GM18526 (cell line): ENCODE data around the gene CBR3.

Source experiments
- POLR2A ChIP-seq: IDR thresholded peaks from 3 replicates; pipeline ENCODE4 v1.6.1; 2011; ENCODE audit not compliant: insufficient read length; ENCODE audit errors: extremely low read depth

The CBR3 gene

GRCh38 chr21:36134803-36135390 lies at the start of gene CBR3:
CBR3 (plus strand) TSS chr21:36135079; CDS start chr21:36135193, 114 bp downstream.
- no peak for TF ChIP-seq POLR2A

- no peak for TF ChIP-seq POLR2A
Observed at GRCh38 chr21:36087362-36088138, 47.3 kb upstream of the CBR3 start.

GRCh38 chr21:36089946-36090345 lies 44.9 kb upstream of the CBR3 start:
- TF ChIP-seq POLR2A: no peak

- no peak for TF ChIP-seq POLR2A
Observed at GRCh38 chr21:36092681-36093080, 42.2 kb upstream of the CBR3 start.

- TF ChIP-seq POLR2A: no peak
Observed at GRCh38 chr21:36093512-36093911, 41.4 kb upstream of the CBR3 start.

GRCh38 chr21:36096398-36097290 lies 38.2 kb upstream of the CBR3 start:
- no peak for TF ChIP-seq POLR2A

GRCh38 chr21:36097427-36098181 lies 37.3 kb upstream of the CBR3 start:
- no peak for TF ChIP-seq POLR2A

- TF ChIP-seq POLR2A: no peak
Observed at GRCh38 chr21:36098182-36098532, 36.7 kb upstream of the CBR3 start.

- no peak for TF ChIP-seq POLR2A
Observed at GRCh38 chr21:36099000-36099399, 35.9 kb upstream of the CBR3 start.

- no peak for TF ChIP-seq POLR2A
Observed at GRCh38 chr21:36100971-36101641, 33.8 kb upstream of the CBR3 start.

GRCh38 chr21:36103434-36103833 lies 31.4 kb upstream of the CBR3 start:
- no peak for TF ChIP-seq POLR2A

GRCh38 chr21:36104317-36105300 lies 30.3 kb upstream of the CBR3 start:
- no peak for TF ChIP-seq POLR2A

GRCh38 chr21:36105327-36105842 lies 29.5 kb upstream of the CBR3 start:
- TF ChIP-seq POLR2A: no peak
